WERI-Rb-1 (cell line): Measurements from ENCODE around the gene MCTP1.

Experiments used
- DNase-seq: peaks from one replicate; pipeline ENCODE4 v3.0.0-alpha.2; 2020
- H3K27ac ChIP-seq: fragments of 250-450 bp; sonication (Bioruptor Pico); 2 replicates; pipeline ENCODE4 v1.5.1; 2020; ENCODE audit warnings: mild to moderate bottlenecking, moderate library complexity
- H3K27me3 ChIP-seq: fragments of 250-450 bp; sonication (Bioruptor Pico); 2 replicates; pipeline ENCODE4 v1.5.1; 2021; ENCODE audit warnings: mild to moderate bottlenecking, low read depth, moderate library complexity; ENCODE audit not compliant: insufficient read depth, severe bottlenecking
- H3K36me3 ChIP-seq: fragments of 250-450 bp; sonication (Bioruptor Pico); 2 replicates; pipeline ENCODE4 v1.5.1; 2020; ENCODE audit warnings: mild to moderate bottlenecking, moderate library complexity
- H3K4me3 ChIP-seq: 2 replicates; pipeline ENCODE4 v1.5.1; 2011; ENCODE audit warnings: low read depth, mild to moderate bottlenecking, control low read depth, low read length
- H3K9me3 ChIP-seq: fragments of 250-450 bp; sonication (Bioruptor Pico); 2 replicates; pipeline ENCODE4 v1.5.1; 2021; ENCODE audit warnings: mild to moderate bottlenecking, moderate library complexity; ENCODE audit not compliant: severe bottlenecking
- CTCF ChIP-seq: IDR thresholded peaks from 2 replicates; pipeline ENCODE4 v1.5.1; 2011; ENCODE audit warnings: low read depth, mild to moderate bottlenecking, control low read depth, inconsistent platforms, low read length

Gene MCTP1

GRCh38 chr5:95080441-95080840 lies 204.5 kb downstream of the MCTP1 start:
- Histone ChIP-seq H3K27ac (no peak overlapping the region), H3K27me3 (no peaks in the 10 kb centered on the region), H3K9me3 (no peaks in the 10 kb centered on the region), H3K4me3 (no peak overlapping the region), H3K36me3 (no peaks in the 10 kb centered on the region)
- no peak for DNase-seq
- TF ChIP-seq CTCF: no peak

- no peak overlapping the region for H3K27ac ChIP-seq
- no peaks in the 10 kb centered on the region for H3K36me3 ChIP-seq
- no peaks in the 10 kb centered on the region for H3K9me3 ChIP-seq
- no peaks in the 10 kb centered on the region for H3K27me3 ChIP-seq
- DNase-seq: no peak
- no peak overlapping the region for H3K4me3 ChIP-seq
- TF ChIP-seq CTCF: no peak
These were observed 204.9 kb downstream of the MCTP1 start for GRCh38 chr5:95080030-95080429.

GRCh38 chr5:95078868-95079267 lies 206.0 kb downstream of the MCTP1 start:
- DNase-seq: no peak
- H3K36me3 ChIP-seq: no peaks in the 10 kb centered on the region
- H3K9me3 ChIP-seq: no peaks in the 10 kb centered on the region
- no peak overlapping the region for H3K4me3 ChIP-seq
- no peak for TF ChIP-seq CTCF
- H3K27me3 ChIP-seq: no peaks in the 10 kb centered on the region
- H3K27ac ChIP-seq: no peak overlapping the region

DNA sequence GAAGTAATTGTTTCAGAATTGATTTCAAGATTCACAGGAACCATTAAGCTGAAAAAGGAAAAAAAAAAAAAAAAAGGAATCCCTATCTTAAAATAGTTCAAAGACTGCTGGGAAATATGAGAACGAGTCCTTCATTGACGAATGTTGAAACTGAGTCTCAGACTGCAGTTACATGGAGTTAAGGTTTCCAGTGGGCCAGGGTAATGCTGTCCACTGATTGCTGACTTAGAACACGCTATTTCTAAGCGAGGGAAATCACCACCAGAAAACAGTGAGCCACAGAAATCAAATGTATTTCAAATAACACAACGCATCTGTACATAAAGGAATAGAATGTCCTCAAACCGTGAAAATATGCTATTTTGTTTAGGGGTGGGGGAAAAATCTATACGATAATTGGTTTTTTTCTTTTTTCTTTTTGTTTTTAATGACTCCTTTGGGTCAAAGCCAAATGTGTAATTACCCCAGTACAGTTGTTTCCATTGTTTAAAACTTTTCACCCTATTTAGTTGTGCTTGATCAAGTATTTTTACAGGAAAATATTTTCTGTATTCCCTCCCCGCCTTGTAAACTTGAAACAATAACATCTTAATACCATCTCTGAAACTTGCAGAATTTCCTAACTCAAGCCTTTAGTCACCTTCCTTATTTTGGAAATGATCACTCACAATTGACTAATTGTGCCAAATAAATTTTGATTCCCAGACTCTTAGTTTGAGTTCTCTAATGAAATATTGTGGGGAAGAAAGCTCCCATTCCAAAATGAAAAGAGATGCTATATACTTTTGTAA lies 208.3 kb downstream of the MCTP1 start:
- no peak for DNase-seq
- Histone ChIP-seq H3K27ac (no peak overlapping the region), H3K27me3 (no peaks in the 10 kb centered on the region), H3K9me3 (no peaks in the 10 kb centered on the region), H3K4me3 (no peak overlapping the region), H3K36me3 (no peaks in the 10 kb centered on the region)
- TF ChIP-seq CTCF: no peak

DNA sequence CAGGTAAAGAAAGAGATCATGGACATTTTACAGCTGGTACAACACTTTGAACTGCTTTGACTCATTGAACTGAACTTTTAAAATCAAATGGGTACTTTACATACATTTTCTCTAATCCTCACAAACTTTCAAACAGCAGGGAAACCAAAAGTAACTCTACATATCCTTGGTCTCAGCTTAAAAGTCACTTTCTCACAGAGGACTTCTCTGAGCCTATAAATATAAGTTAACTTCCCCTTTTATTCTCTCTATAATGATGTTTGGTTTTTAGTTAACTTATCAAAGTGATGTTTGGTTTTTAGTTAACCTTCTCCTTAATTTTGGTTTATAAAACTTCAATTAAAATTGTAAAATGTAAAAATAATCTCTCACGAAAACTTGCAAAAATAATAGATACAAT lies 209.8 kb downstream of the MCTP1 start:
- no peak for DNase-seq
- Histone ChIP-seq H3K36me3 (no peaks in the 10 kb centered on the region), H3K4me3 (no peak overlapping the region), H3K9me3 (no peaks in the 10 kb centered on the region), H3K27ac (no peak overlapping the region), H3K27me3 (no peaks in the 10 kb centered on the region)
- TF ChIP-seq CTCF: no peak

DNA sequence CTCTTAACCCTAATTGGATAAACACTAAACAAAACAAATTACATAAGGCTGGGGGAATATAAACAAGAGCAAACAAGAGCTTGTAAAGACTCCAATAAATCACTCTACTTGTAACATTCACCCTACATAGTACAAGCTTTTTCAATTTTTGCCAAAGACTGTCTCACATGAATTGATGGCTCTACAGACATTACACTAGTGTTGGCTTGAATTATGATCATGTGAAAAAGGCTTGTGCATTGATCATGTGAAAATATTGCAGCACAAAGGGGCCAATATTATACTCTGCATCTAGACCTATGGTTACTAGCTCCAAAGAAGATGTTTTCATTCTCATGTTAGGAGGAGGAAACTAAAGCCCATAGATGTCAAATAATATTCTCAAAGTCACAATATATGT lies 212.6 kb downstream of the MCTP1 start:
- no peak for DNase-seq
- Histone ChIP-seq H3K9me3 (no peaks in the 10 kb centered on the region), H3K4me3 (no peak overlapping the region), H3K27ac (no peak overlapping the region), H3K36me3 (no peaks in the 10 kb centered on the region), H3K27me3 (no peaks in the 10 kb centered on the region)
- TF ChIP-seq CTCF: no peak
